Fibroblast of pulmonary artery (primary cell): ENCODE measurements around the gene RXRG.

ENCODE experiments used
- DNase-seq: peaks from one replicate; pipeline ENCODE4 v3.0.0-alpha.2; 2010; ENCODE audit warnings: low read depth
- H3K4me3 ChIP-seq: replicated peaks from 2 replicates; pipeline ENCODE4 v1.5.1; 2011; ENCODE audit warnings: low read depth, mild to moderate bottlenecking, control low read depth, low read length, moderate library complexity
- CTCF ChIP-seq: IDR thresholded peaks from 2 replicates; pipeline ENCODE4 v1.5.1; 2011; ENCODE audit warnings: mild to moderate bottlenecking, control low read depth, low read length, inconsistent platforms; ENCODE audit errors: missing control alignments

Gene RXRG

GRCh38 chr1:165376811-165377311 is 68.1 kb downstream of the RXRG start:
- TF ChIP-seq CTCF, result no peak
- H3K4me3 ChIP-seq, result peak overlapping the region; percentile 49
- DNase-seq, result no peak

- TF ChIP-seq CTCF, result no peak
- H3K4me3 ChIP-seq, result peak overlapping the region; percentile 49
- DNase-seq, result peak; percentile 95
These were observed 68.7 kb downstream of the RXRG start for GRCh38 chr1:165376041-165376810.

- no peak for TF ChIP-seq CTCF
- H3K4me3 ChIP-seq, result peak overlapping the region; percentile 49
- DNase-seq, result no peak
These were observed 69.3 kb downstream of the RXRG start for GRCh38 chr1:165375623-165376022.

GRCh38 chr1:165371588-165372225 is 73.2 kb downstream of the RXRG start:
- DNase-seq, result no peak
- H3K4me3 ChIP-seq, result no peak overlapping the region
- TF ChIP-seq CTCF, result no peak

GRCh38 chr1:165369255-165369848 is 75.6 kb downstream of the RXRG start:
- H3K4me3 ChIP-seq, result no peak overlapping the region
- TF ChIP-seq CTCF, result peak; percentile 97
- DNase-seq, result peak; percentile 54

GRCh38 chr1:165367375-165367993 is 77.4 kb downstream of the RXRG start:
- TF ChIP-seq CTCF, result peak; percentile 99
- H3K4me3 ChIP-seq, result no peak overlapping the region
- peak; percentile 82 for DNase-seq
